ENCODE data around the gene MYPN. TPM values are rescaled to one million over a fixed set of nuclear protein-coding genes. Genes with fewer than 3 reads are reported as not detected.
A peak's percentile ranks its signal among the peaks of the same experiment; 100 is the strongest.

The MYPN gene, protein sequence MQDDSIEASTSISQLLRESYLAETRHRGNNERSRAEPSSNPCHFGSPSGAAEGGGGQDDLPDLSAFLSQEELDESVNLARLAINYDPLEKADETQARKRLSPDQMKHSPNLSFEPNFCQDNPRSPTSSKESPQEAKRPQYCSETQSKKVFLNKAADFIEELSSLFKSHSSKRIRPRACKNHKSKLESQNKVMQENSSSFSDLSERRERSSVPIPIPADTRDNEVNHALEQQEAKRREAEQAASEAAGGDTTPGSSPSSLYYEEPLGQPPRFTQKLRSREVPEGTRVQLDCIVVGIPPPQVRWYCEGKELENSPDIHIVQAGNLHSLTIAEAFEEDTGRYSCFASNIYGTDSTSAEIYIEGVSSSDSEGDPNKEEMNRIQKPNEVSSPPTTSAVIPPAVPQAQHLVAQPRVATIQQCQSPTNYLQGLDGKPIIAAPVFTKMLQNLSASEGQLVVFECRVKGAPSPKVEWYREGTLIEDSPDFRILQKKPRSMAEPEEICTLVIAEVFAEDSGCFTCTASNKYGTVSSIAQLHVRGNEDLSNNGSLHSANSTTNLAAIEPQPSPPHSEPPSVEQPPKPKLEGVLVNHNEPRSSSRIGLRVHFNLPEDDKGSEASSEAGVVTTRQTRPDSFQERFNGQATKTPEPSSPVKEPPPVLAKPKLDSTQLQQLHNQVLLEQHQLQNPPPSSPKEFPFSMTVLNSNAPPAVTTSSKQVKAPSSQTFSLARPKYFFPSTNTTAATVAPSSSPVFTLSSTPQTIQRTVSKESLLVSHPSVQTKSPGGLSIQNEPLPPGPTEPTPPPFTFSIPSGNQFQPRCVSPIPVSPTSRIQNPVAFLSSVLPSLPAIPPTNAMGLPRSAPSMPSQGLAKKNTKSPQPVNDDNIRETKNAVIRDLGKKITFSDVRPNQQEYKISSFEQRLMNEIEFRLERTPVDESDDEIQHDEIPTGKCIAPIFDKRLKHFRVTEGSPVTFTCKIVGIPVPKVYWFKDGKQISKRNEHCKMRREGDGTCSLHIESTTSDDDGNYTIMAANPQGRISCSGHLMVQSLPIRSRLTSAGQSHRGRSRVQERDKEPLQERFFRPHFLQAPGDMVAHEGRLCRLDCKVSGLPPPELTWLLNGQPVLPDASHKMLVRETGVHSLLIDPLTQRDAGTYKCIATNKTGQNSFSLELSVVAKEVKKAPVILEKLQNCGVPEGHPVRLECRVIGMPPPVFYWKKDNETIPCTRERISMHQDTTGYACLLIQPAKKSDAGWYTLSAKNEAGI (N-terminal part only)
- total RNA-seq, result not detected
- not detected for polyA plus RNA-seq (2013, experiment 1 of 2)
- polyA plus RNA-seq (2013, experiment 2 of 2), result 1.5 TPM
- total RNA-seq, result 0 to 0.16 (median 0) reads per million in 172 experiments

DNA sequence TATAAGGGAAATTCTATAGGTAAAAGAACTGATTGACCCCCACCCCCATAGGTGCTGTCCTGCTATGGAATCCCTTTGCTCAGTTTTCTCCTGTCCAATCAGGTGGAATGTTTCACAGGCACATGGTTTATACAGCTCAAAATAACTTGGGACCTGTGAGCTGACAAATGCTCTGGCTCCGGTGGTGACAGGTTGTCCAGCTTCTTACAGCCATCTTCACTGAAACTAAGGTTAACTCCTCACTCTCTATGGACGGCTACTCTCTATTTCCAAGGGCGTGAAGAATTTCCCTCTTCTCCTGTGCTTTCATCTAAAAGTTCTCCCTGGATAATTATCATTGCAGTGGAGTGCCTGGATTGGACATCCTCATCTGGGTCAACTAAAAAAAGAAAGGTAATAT lies at the start of gene MYPN:
Gene MYPN, plus strand, starts transcription at position 158 of the 400 bp plus-strand sequence. CDS start 11,951 bp downstream, outside the sequence.
- CTCF ChIA-PET, result interaction anchor here (0.5 kb wide), 1 partner anchor 33 kb away, joined by 3 read pairs; no protein-coding TSS in a partner anchor
- POLR2A ChIA-PET, result no interaction called here
- no peaks in the 10 kb centered on the region for H3K4me1 ChIP-seq (ENCODE audit: insufficient read depth, low read length)

GRCh38 chr10:68067029-68067428 lies 42.3 kb upstream of the MYPN start:
- ChIA-PET CTCF (interaction anchor here (1.4 kb wide), 1 partner anchor 10 kb away, joined by 3 read pairs; no protein-coding TSS in a partner anchor), POLR2A (no interaction called here)
- Mint-ChIP-seq H3K27me3 (no peaks in the 10 kb centered on the region), H3K4me3 (no peak overlapping the region), H3K4me1 (ENCODE audit: low read depth) (peaks cover 50% of the 10 kb centered on the region), H3K9me3 (no peaks in the 10 kb centered on the region), H3K27ac (peak overlapping the region; percentile 54), H3K36me3 (ENCODE audit: low read depth) (peaks cover 60% of the 10 kb centered on the region)
- DNase-seq, result no peak
- intact Hi-C loops (cut with DNase I, micrococcal nuclease), result no loop called here
- Histone ChIP-seq H3K4me3 (ENCODE audit: low read length) (no peak overlapping the region), H3K27ac (ENCODE audit: low read depth in 1 of 2, low read length in 2 of 2) (no peak overlapping the region), H3K9me3 (ENCODE audit: control insufficient read depth in 1 of 2, insufficient read depth in 1 of 2, low read length in 2 of 2) (no peaks in the 10 kb centered on the region), H3K27me3 (ENCODE audit: control insufficient read depth in 1 of 2, insufficient read depth in 2 of 2, low read length in 2 of 2) (no peaks in the 10 kb centered on the region), H3K36me3 (ENCODE audit: insufficient read depth, low read length) (peaks cover 31% of the 10 kb centered on the region), H3K4me1 (ENCODE audit: insufficient read depth, low read length) (no peaks in the 10 kb centered on the region)
- TF ChIP-seq CTCF (IDR thresholded peaks at IDR 0.05), result no peak
- ATAC-seq (ENCODE audit: poor library complexity), result no peak

More for the DNA sequence above, at the start of gene MYPN:
- intact Hi-C loops (cut with DNase I, micrococcal nuclease), result no loop called here
- TF ChIP-seq CTCF (IDR thresholded peaks at IDR 0.05), result no peak
- Mint-ChIP-seq H3K4me3 (no peak within 1 kb of the TSS), H3K36me3 (ENCODE audit: low read depth) (no peaks in the 10 kb centered on the region), H3K9me3 (no peaks in the 10 kb centered on the region), H3K27ac (no peak within 1 kb of the TSS), H3K4me1 (ENCODE audit: low read depth) (no peaks in the 10 kb centered on the region), H3K27me3 (peaks cover 16% of the 10 kb centered on the region)
- no peak within 1 kb of the TSS for H3K27ac ChIP-seq (ENCODE audit: low read depth in 1 of 2, low read length in 2 of 2)
- no peaks in the 10 kb centered on the region for H3K9me3 ChIP-seq (ENCODE audit: control insufficient read depth in 1 of 2, insufficient read depth in 1 of 2, low read length in 2 of 2)
- no peaks in the 10 kb centered on the region for H3K36me3 ChIP-seq (ENCODE audit: insufficient read depth, low read length)
- no peak within 1 kb of the TSS for H3K4me3 ChIP-seq (ENCODE audit: low read length)
- DNase-seq (no peak), ATAC-seq (ENCODE audit: poor library complexity) (no peak)
- no peaks in the 10 kb centered on the region for H3K27me3 ChIP-seq (ENCODE audit: control insufficient read depth in 1 of 2, insufficient read depth in 2 of 2, low read length in 2 of 2)

DNA sequence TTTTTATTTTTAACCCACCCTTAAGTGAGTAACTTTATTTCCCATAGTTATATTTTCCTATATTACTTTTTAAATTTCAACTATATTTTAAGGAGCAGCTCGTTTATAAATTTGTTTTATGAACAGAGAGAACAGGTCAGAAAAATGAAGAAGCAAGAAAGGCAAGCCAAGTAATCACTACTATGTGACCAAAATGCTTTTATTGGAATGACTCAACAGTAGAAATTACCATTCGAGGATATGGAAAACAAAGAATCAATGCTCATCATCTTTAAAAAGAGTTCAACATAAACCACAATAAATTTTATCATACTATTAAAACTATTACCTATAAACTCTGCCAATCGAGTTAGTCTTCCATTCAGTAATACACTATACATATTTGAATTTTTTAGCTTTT lies 41.8 kb upstream of the MYPN start:
- ChIA-PET POLR2A (no interaction called here), CTCF (interaction anchor here (1.4 kb wide), 1 partner anchor 10 kb away, joined by 3 read pairs; no protein-coding TSS in a partner anchor)
- H3K9me3 ChIP-seq (ENCODE audit: control insufficient read depth in 1 of 2, insufficient read depth in 1 of 2, low read length in 2 of 2), result no peaks in the 10 kb centered on the region
- intact Hi-C loops (cut with DNase I, micrococcal nuclease), result no loop called here
- Mint-ChIP-seq H3K27ac (peak overlapping the region; percentile 54), H3K4me3 (no peak overlapping the region), H3K4me1 (ENCODE audit: low read depth) (peaks cover 55% of the 10 kb centered on the region), H3K36me3 (ENCODE audit: low read depth) (peaks cover 58% of the 10 kb centered on the region), H3K9me3 (no peaks in the 10 kb centered on the region), H3K27me3 (no peaks in the 10 kb centered on the region)
- ATAC-seq (ENCODE audit: poor library complexity) (no peak), DNase-seq (no peak)
- no peaks in the 10 kb centered on the region for H3K4me1 ChIP-seq (ENCODE audit: insufficient read depth, low read length)
- no peak for TF ChIP-seq CTCF (IDR thresholded peaks at IDR 0.05)
- H3K4me3 ChIP-seq (ENCODE audit: low read length), result no peak overlapping the region
- H3K27ac ChIP-seq (ENCODE audit: low read depth in 1 of 2, low read length in 2 of 2), result no peak overlapping the region
- no peaks in the 10 kb centered on the region for H3K27me3 ChIP-seq (ENCODE audit: control insufficient read depth in 1 of 2, insufficient read depth in 2 of 2, low read length in 2 of 2)
- H3K36me3 ChIP-seq (ENCODE audit: insufficient read depth, low read length), result peaks cover 31% of the 10 kb centered on the region

Data from CD4-positive, alpha-beta T cell (primary cell).